OCI-LY7 (cell line): ENCODE data around the gene PRMT5.

Experiments used
- EZH2phosphoT487 ChIP-seq: fragments of 200-600 bp; sonication (generic); IDR thresholded peaks from 2 replicates; pipeline ENCODE4 v1.6.1; 2018; ENCODE audit warnings: low read depth, borderline replicate concordance, mild to moderate bottlenecking, mixed run types, antibody characterized with exemption, low read length, moderate library complexity, mixed read lengths
- TF ChIP-seq, protein P1 (sequence below): fragments of 200-600 bp; sonication (generic); conservative IDR thresholded peaks from 2 replicates; pipeline ENCODE4 v1.5.1; 2014; ENCODE audit warnings: mild to moderate bottlenecking, antibody characterized with exemption, low read length, moderate library complexity, mixed read lengths

DNA sequence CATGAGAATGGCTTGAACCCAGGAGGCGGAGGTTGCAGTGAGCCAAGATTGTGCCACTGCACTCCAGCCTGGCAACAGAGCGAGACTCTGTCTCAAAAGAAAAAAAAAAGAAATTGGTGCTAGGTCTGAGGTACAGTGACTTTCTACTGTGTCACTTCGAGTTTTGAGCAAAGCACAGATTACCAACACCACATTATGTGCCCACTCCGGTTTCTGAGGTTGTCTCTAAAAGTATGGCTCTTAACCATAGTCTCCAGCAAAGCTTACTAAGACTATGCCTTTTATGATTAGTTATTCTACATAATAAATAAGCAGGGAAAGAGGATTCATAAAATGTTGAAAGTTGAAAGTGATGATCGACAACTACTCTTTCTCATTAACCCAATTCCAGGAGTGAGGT, 18.3 kb downstream of the PRMT5 start:
- TF ChIP-seq, protein P1, sequence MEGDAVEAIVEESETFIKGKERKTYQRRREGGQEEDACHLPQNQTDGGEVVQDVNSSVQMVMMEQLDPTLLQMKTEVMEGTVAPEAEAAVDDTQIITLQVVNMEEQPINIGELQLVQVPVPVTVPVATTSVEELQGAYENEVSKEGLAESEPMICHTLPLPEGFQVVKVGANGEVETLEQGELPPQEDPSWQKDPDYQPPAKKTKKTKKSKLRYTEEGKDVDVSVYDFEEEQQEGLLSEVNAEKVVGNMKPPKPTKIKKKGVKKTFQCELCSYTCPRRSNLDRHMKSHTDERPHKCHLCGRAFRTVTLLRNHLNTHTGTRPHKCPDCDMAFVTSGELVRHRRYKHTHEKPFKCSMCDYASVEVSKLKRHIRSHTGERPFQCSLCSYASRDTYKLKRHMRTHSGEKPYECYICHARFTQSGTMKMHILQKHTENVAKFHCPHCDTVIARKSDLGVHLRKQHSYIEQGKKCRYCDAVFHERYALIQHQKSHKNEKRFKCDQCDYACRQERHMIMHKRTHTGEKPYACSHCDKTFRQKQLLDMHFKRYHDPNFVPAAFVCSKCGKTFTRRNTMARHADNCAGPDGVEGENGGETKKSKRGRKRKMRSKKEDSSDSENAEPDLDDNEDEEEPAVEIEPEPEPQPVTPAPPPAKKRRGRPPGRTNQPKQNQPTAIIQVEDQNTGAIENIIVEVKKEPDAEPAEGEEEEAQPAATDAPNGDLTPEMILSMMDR: no peak
- no peak for TF ChIP-seq EZH2phosphoT487
